Upper lobe of left lung (tissue), 4 donors: Measurements from ENCODE around the gene GRIK5.

Experiments
- POLR2A ChIP-seq, 4 donors: fragments of 450-650 bp; IDR thresholded peaks; one replicate each; pipeline ENCODE4 v1.5.1; 2016 to 2017; ENCODE audit warnings: antibody characterized with exemption in 4 of 4, mild to moderate bottlenecking in 2 of 4
- POLR2AphosphoS5 ChIP-seq, 2 donors: sonication (generic); formaldehyde crosslinking; IDR thresholded peaks; one replicate each; pipeline ENCODE4 v1.5.1; 2017; ENCODE audit warnings: antibody characterized with exemption in 2 of 2
- TF ChIP-seq, protein P1 (sequence below), 6 experiments: fragments of 450-650 bp in 4 of 6; fragments of 200-600 bp in 2 of 6; sonication (generic) in 2 of 6; IDR thresholded peaks; one replicate each; pipeline ENCODE4 v1.5.1; 2016 to 2019; ENCODE audit warnings: antibody characterized with exemption in 6 of 6

DNA sequence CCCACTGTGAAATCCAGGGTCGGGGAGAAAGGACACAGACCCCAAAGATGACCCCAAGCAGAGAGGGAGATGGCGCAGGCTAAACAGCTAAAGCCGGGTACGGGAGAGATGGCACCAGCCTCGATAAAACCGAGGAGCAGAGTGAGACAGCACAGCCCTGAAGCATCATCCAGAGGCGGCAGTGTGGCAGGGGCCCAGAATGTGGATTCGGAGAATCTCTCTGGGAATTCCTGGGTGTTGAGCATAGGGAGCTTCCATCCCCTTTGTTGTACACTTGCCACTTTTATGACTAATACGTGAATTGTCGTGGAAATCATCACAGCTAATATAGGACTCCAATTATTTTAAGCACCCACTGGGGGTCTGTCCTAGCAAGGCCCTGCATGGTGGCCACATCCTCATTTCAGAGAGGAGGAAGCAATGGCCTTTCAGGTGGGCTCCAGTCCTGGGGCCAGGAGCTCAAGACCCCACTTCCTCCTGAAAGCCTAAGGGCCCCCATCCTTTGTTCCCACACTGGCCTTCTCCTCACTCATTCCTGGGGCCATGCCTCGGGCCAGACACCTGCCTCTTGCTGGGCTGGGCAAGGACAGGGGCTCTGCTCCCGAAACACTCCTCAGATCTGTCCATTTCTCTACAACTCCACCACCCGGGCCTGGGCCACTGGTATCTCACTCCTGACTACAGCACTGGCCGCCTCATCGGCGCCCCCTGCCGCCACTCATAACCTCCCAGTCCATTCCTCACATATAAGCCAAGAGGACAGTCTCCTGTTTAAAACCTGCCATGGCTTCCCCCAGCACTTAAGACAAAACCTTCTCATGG lies 46.7 kb downstream of the GRIK5 start:
- TF ChIP-seq, protein P1, sequence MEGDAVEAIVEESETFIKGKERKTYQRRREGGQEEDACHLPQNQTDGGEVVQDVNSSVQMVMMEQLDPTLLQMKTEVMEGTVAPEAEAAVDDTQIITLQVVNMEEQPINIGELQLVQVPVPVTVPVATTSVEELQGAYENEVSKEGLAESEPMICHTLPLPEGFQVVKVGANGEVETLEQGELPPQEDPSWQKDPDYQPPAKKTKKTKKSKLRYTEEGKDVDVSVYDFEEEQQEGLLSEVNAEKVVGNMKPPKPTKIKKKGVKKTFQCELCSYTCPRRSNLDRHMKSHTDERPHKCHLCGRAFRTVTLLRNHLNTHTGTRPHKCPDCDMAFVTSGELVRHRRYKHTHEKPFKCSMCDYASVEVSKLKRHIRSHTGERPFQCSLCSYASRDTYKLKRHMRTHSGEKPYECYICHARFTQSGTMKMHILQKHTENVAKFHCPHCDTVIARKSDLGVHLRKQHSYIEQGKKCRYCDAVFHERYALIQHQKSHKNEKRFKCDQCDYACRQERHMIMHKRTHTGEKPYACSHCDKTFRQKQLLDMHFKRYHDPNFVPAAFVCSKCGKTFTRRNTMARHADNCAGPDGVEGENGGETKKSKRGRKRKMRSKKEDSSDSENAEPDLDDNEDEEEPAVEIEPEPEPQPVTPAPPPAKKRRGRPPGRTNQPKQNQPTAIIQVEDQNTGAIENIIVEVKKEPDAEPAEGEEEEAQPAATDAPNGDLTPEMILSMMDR (IDR thresholded peaks at IDR 0.05), result no peak
- TF ChIP-seq POLR2A (IDR thresholded peaks at IDR 0.05) (no peak), POLR2AphosphoS5 (IDR thresholded peaks at IDR 0.05) (no peak)
